HG02884 (cell line): ENCODE data around the gene ATP6V1G2.
"Not testable (repeated sequence)": the region's sequence is repeated elsewhere in the genome, so short reads cannot be mapped to it uniquely, and the experiment has no call there.

Source experiments
- ATAC-seq: cut with Tn5 transposase; IDR thresholded peaks from one replicate; pipeline ENCODE4 v1.9.1; 2021; ENCODE audit warnings: mild to moderate bottlenecking, moderate library complexity; ENCODE audit not compliant: unreplicated experiment

ATP6V1G2 gene

GRCh38 chr6:31529329-31530150, 16.9 kb downstream of the ATP6V1G2 start:
- ATAC-seq, result no peak

- no peak for ATAC-seq
Measured at GRCh38 chr6:31528821-31529328, 17.5 kb downstream of the ATP6V1G2 start, which contains the start of gene MCCD1. MCCD1 (plus strand) TSS chr6:31528962; CDS start chr6:31529015, 53 bp downstream.

- ATAC-seq, result no peak
Measured at GRCh38 chr6:31528307-31528777, 18.1 kb downstream of the ATP6V1G2 start.

- ATAC-seq, result no peak
Measured at GRCh38 chr6:31525932-31526591, 20.3 kb downstream of the ATP6V1G2 start.

- ATAC-seq, result no peak
Measured at GRCh38 chr6:31525553-31525931, 20.9 kb downstream of the ATP6V1G2 start.

GRCh38 chr6:31521835-31522234, 24.6 kb downstream of the ATP6V1G2 start:
- ATAC-seq, result no peak

GRCh38 chr6:31513456-31514165, 32.8 kb downstream of the ATP6V1G2 start:
- no peak for ATAC-seq

- ATAC-seq, result no peak
Measured at GRCh38 chr6:31510007-31510406, 36.4 kb downstream of the ATP6V1G2 start.

- ATAC-seq, result not testable (repeated sequence)
Measured at GRCh38 chr6:31509036-31509435, 37.4 kb downstream of the ATP6V1G2 start.

- ATAC-seq, result no peak
Measured at GRCh38 chr6:31502586-31502985, 43.8 kb downstream of the ATP6V1G2 start.

- not testable (repeated sequence) for ATAC-seq
Measured at GRCh38 chr6:31499648-31500047, 46.8 kb downstream of the ATP6V1G2 start.

GRCh38 chr6:31498748-31499147, 47.7 kb downstream of the ATP6V1G2 start:
- no peak for ATAC-seq

GRCh38 chr6:31497531-31498476, 48.6 kb downstream of the ATP6V1G2 start, which contains the start of gene MICB:
MICB (plus strand) TSS chr6:31498145; CDS start chr6:31498194, 49 bp downstream.
- no peak for ATAC-seq

GRCh38 chr6:31496826-31497225, 49.6 kb downstream of the ATP6V1G2 start:
- not testable (repeated sequence) for ATAC-seq

- no peak for ATAC-seq
Measured at GRCh38 chr6:31495580-31495979, 50.8 kb downstream of the ATP6V1G2 start.
